Raji (cell line): ENCODE data around the gene NIN.

Experiments used
- POLR2A ChIP-seq: IDR thresholded peaks from 2 replicates; pipeline ENCODE4 v1.6.1; 2011; ENCODE audit warnings: low read depth, low read length, control low read depth; ENCODE audit not compliant: insufficient read depth

The NIN gene

DNA sequence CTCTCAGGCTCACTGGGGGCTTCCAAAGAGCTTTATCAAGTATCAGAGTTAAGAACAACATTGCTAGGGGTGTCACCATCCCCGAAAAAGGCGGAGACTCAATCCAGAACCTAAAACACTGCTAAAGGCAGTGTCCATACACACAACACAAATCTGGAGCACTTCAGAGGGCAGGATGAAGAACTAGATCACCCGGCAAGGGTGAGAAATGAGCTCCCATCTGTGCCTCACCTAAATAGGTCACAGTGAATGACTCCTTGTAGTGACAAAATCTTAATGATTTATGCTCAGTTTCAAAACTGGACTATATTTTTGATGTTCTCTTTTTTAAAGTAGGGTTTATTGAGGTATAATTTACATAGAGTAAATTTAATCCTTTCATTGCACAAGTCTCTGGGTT lies 25.6 kb downstream of the NIN start:
- TF ChIP-seq POLR2A, result no peak

DNA sequence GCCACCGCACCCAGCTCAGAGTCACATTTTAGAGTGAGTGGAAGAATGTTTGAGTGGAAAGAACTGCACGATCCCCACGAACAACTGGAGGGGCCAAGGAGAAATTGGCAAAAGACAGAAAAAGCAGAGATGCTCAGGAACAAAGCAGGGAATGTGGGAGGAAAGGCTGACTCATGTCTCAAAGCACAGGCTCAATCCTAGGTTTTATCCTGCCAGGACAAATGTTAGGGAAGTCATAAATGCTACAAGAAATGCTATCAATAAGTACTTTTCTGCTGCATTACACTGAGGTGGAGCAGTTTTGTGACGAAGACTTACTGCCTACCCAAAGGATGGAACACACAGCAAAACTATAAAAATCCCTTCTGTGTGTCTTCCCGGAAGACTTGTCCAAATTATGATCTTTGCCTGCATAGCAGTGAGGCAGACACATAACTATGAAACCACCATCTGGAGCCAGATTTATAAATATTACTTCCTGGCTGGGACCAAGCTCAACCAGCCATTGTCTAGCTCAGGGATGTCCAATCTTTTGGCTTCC lies 26.7 kb downstream of the NIN start:
- no peak for TF ChIP-seq POLR2A

DNA sequence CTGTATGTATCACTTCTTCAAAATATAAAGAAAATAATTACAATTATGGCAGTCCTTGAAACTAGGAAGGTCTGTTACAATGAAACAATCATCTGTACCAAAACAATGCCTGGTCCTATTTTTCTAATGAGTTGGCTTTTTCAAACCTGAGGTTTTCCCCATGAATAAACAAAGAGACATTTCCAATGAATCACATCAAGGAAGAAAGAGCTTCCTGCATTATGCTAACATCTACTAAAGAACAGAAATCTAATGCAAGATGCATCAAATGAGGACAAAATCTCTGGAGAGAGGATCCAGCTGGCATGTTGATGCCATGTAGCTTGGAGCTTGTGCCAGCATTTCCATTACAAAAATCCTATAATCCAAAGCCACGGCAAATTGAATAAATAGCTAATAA lies 29.3 kb downstream of the NIN start:
- no peak for TF ChIP-seq POLR2A

DNA sequence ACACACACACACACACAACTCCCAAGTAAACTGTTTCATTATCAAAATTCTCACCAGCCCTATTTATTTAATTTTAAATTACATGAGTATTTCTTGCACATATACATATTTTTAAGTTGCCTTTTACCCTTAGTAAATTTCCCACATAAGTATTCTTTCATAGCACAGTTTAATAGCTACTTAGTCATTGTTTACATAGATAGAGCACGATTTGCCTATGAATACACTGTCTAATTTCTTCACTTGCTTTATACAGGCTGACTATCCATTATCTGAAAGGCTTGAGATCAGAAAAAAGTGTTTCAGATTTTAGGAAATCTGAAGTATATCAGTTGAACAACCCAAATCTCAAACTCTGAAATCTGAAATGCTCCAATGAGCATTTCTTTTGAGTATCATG lies 30.9 kb downstream of the NIN start:
- no peak for TF ChIP-seq POLR2A

DNA sequence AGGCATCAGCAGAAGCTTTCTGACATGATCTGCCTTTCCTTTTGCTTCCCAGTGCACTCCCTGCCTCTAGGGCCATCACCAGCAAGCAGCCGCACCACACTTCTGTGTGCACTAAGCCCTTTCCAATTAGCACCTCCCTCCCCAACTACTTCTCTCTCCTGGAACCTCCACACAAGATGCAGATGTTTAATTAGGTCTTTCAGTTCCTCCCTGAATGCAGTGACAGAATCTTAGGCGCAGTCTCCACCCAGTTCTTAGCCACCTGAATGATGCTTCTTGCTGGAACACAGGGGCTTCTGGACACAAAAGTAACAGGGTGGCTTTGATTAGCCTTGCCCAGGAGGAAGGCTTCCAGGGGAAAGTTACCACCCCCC lies 32.9 kb downstream of the NIN start:
- TF ChIP-seq POLR2A, result no peak

DNA sequence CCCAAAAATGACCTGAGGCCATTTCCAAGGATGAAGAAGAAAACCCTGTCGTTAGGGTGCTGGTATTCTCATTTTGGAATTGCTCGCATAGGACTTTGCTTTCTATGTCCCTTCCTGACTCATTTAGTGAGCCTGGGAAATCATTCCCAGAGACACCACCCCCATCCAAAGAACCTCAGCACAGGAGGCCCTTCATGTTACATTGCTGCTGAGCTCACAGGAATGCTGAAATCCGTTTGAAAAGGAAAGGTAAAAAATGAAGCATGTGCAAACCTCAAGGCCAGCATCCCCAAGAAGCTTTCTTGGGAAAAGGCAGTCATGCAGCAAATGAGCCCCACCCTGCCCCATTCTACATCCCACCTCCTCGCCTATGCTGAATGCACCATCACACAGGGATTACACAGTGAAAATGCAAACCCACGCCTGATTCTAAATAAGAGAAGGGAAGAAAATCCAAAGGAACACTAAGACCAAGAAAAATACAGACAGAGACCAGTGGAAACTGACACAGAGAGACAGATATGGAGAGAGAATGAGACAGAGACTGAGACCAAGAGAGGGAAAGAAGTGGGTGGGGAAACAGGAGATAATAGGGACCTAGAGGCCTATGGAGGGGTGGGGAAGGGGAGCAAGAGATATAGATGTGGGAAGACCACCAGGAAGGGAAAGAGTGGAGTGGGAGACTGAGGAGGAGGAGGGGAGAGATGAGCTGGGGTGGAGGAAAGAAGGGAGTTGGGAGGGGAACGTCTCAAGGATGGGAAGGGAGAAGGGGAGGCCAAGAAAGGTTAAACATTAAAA lies 33.5 kb downstream of the NIN start:
- no peak for TF ChIP-seq POLR2A

DNA sequence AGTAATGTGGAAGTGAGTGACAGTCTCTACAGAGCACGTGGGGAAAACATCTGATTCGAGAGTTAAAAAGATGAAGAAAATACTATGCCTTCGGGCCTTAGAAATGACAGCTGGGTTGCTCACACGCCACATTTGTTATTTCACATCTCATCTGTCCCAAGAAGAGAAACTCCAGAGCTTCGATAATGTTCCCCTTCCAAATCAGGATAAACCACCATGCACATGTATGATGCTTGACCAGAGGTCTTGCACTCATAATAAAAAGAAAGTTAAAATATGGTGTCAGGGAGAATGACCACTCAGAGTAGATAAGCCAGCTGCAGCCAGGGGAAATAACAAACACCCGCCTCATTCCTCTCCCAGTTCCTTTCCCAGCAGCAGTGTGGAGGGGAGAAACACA lies 34.6 kb downstream of the NIN start:
- TF ChIP-seq POLR2A, result no peak

DNA sequence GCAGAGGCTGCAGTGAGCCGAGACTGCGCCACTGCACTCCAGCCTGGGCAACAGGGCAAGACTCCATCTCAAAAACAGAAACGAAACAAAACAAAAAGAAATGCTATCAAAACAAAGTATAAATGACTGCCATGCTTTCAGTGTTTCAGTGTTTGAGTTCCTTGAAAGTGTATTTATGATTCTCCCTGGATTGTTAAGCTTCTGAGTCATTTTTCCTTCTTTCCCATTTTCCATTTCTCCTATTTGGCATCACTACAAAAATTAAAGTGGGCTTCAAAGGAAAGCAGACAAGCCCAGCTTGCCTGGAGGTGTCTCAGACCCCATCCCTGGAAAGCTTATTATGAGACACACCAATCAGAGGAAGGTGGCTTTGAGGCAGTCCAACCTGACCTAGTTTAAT lies 35.1 kb downstream of the NIN start:
- TF ChIP-seq POLR2A, result no peak

DNA sequence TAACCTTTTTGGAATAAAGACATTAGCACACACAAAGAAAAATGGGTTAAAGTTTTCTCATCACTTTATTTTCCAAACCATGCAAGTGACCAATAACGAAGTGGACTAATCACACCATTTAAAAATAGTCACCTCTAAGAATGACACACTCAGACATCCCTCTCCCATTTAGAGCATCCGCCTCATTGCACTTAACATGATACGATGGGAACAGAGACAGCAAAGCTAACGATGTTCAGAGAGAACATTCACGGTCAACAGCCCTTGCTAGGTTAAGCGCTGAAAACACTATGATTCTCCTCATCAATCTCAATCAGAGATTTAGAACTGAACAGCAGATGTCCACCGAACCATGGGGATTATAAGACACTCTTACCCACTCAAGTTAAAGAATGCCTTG lies 35.8 kb downstream of the NIN start:
- TF ChIP-seq POLR2A, result no peak

DNA sequence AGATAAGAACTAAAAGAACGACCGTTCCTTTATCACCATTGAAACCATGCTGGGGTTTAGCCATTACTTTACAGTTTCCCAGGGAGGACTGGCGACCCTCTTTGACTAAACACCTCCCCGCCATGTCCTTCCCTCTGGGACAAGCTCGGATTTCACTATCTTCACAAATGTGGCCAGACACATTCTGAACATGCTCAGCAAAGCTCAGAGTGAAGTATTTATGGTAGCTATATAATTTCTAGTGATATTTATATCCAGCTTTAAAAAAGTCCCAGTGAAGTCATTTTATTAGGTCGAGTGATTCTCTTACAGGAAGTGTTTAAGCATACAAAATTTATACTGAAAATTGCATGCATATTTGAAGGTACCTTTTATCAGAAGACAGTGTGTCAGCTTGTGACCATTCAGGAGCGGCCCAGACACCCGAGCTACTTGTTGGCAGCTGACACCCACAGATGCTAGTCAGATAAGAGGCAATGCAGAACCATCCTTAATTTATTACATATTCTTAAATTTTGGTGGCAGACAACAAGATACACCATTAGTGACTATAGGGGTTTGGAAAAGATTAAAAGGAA lies 36.8 kb downstream of the NIN start:
- TF ChIP-seq POLR2A, result no peak

DNA sequence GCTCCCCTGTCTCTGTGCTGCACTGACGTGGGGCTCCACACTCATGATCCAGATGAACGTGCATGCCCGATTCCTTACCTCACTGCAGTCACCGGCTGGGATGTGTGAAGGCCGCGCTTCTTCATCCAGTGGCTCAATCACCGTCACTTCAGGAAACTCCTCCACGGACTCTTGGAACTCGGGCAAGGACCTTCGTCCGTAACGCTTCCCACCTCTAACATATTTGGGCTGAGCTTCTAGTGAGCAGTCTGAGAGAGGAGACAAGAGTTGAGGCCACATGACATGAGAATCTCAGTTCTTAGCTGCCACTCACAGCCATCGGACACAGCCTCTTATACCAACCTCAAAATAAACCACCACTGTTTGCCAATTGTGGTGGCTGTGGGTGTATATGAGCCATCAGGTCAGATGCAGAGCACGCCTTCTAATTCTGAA lies 38.3 kb downstream of the NIN start:
- no peak for TF ChIP-seq POLR2A

DNA sequence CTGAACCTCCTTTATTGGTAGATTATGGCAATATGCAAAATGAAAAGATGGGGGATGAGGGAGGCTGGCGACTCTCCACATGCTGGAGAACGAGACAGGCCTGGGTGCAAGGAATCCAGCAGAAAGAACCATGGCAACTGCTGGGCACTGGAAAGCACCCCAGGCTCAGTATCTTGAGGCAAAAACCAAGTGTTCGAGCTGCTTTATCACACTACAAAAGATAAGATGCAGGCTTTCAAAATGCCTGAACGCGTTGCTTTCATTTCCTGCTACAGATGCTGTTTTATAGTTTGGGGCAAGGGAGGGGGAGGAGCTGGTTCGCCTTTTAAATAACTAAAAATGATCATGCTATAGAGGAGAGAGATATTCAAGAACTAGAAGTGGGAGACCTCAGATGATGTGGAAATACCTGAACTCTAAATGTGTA lies 38.9 kb downstream of the NIN start:
- peak; percentile 34; the same call in 1 of the 2 replicates for TF ChIP-seq POLR2A

DNA sequence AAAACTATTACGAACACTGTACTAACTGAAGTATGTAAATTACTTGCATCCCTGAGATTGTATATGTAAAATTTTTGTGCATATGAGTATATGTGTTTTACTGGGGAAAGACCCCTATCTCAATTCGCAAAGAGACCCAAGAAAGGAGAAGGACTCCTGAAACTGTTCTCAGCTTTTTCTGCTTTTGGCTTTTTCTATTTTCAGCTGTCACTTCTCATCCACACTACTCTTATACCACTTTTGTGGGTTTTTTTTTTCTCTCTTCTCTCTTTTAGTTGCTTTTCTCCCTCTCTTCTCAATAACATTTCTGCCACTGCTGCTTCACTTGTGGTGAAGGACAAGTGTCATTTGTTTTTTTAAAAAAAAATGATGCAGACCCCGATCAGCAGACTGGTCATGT lies 39.8 kb downstream of the NIN start:
- TF ChIP-seq POLR2A, result no peak

DNA sequence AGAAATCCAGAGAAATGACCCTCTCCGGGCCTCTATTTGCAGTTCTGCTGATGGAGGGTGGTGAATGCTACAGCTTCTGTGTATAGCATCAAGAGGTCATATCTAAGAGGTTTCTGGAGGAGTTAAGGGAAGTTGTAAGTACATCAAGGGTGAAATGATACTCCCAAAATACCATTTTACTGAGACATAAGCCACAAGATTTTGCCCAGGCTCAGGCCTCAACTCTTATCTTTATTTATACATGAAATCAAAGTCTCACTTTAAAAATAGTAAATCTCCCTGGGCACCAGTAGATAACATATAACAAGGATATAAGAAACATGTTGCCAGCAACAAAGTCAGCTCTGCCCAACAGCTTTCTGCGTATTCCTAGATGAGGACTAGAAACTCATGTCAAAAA lies 40.4 kb downstream of the NIN start:
- TF ChIP-seq POLR2A, result no peak

DNA sequence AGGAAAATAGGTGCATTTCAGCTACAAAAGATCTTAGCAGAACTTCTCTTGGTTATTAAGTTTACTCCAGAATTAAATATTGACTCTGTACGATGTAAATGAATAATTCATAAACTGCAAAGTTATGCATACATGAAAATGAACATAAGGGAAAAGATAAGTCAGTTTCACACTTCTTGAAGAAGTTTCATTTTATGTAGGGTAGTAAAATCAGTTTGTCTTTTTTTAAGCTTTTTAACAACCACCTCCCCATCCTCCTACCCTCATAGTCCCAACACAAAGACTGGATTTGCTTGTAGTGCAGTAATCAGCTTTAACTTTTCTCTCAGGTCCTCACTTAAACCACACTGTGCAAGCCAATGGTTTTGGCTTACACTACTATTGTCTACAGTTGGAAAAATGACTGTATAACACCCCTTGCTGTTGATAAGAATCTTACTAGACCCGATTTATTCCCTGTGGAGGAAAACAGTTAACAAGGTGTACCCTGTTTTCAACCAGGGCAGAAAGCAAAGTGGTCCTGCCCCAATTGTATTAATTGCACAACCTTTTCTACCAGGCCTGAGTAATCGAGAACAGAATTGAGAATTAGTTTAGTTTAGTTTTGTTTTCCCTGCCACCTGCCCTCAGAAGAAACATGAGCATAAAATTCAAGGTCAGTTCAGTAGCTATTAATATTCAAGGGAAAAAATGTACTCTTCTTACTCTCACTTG lies 44.1 kb downstream of the NIN start:
- TF ChIP-seq POLR2A, result no peak
